Measurements from ENCODE around the gene SMIM36. TPM values are rescaled to one million over a fixed set of nuclear protein-coding genes. Genes with fewer than 3 reads are reported as not detected.
"Not testable (repeated sequence)": the region's sequence is repeated elsewhere in the genome, so short reads cannot be mapped to it uniquely, and the experiment has no call there.

SMIM36 gene
- total RNA-seq, 2 donors from 2014 or later: not detected

DNA sequence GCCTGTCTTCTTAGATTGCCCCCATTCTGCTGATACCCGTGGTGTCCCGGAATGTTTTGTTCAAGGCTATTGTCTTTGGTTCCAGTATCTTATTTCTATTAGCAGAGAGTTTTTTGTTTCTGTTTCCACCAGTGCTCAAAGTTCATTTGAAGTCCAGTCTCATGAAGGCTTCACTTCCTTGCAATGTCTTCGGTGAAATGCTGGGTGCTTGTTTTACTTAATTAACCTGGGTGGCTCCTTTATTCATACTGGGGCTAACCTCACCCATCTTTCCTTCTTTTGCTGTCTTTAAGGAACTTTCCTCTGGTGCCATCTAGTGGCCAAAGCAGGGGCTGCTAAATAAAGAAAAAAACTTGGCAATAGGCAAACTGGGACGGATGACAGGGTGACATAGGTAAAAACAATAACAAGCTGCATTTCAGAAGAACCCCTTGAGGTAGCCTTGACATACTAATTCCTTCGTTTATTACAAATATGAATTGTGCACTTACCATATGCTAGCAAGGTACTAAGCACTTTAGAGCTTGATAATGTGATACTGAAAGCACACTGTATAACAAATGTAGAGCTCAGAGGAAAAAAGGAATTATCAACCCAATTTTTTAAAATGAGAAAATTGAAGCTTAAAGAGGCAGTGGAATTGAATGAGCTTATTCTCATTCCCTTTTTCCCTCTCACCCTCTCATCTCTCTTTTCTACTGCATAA lies 2.8 kb upstream of the SMIM36 start:
- no peaks in the 10 kb centered on the region for H3K9me3 ChIP-seq (ENCODE audit: control insufficient read depth, low read length)
- no peaks in the 10 kb centered on the region for H3K36me3 ChIP-seq (ENCODE audit: control insufficient read depth, insufficient read depth, low read length)
- TF ChIP-seq, protein P1, sequence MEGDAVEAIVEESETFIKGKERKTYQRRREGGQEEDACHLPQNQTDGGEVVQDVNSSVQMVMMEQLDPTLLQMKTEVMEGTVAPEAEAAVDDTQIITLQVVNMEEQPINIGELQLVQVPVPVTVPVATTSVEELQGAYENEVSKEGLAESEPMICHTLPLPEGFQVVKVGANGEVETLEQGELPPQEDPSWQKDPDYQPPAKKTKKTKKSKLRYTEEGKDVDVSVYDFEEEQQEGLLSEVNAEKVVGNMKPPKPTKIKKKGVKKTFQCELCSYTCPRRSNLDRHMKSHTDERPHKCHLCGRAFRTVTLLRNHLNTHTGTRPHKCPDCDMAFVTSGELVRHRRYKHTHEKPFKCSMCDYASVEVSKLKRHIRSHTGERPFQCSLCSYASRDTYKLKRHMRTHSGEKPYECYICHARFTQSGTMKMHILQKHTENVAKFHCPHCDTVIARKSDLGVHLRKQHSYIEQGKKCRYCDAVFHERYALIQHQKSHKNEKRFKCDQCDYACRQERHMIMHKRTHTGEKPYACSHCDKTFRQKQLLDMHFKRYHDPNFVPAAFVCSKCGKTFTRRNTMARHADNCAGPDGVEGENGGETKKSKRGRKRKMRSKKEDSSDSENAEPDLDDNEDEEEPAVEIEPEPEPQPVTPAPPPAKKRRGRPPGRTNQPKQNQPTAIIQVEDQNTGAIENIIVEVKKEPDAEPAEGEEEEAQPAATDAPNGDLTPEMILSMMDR (conservative IDR thresholded peaks at IDR 0.05): peak; percentile 92
- H3K27ac ChIP-seq (ENCODE audit: low read depth, low read length): no peak overlapping the region
- no peaks in the 10 kb centered on the region for H3K27me3 ChIP-seq (ENCODE audit: control insufficient read depth, insufficient read depth, low read length, poor library complexity, severe bottlenecking)
- WGBS, 2 experiments (ENCODE audit: insufficient coverage in 1 of 2, insufficient read length in 1 of 2): 43 to 53% methylated on average over 3 to 5 of the region's 5 CpGs
- H3K9ac ChIP-seq (ENCODE audit: extremely low read depth, low read length, poor library complexity, severe bottlenecking): no peak overlapping the region
- Mint-ChIP-seq H3K4me3 (no peak overlapping the region), H3K4me1 (peaks cover 4% of the 10 kb centered on the region), H3K36me3 (ENCODE audit: low read depth) (no peaks in the 10 kb centered on the region), H3K9me3 (no peaks in the 10 kb centered on the region), H3K27me3 (ENCODE audit: insufficient read depth) (no peaks in the 10 kb centered on the region), H3K27ac (no peak overlapping the region)
- H3K4me3 ChIP-seq (ENCODE audit: low read length): no peak overlapping the region
- DNase-seq: peak; percentile 95
- H3K4me1 ChIP-seq (ENCODE audit: control insufficient read depth, insufficient read depth, low read length): no peaks in the 10 kb centered on the region

DNA sequence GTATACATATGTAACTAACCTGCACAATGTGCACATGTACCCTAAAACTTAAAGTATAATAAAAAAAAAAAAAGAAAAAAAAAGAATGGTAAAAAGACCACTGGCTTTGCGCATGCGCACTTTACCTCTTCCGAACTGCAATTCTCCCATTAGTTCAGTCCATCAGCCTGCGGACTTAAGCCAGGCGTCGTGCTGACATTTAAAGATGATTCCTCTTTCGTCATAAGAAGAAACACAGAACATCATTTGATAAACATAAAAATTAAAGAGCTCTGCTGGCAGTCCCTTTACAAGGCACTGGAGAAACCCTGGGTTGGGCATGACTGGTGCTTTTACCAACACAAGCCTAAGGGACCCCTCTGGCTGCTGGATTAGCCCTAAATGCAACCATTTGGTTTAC lies 3.6 kb downstream of the SMIM36 start:
- not testable (repeated sequence) for H3K27ac Mint-ChIP-seq; H3K36me3 Mint-ChIP-seq (ENCODE audit: low read depth); H3K4me3 Mint-ChIP-seq

DNA sequence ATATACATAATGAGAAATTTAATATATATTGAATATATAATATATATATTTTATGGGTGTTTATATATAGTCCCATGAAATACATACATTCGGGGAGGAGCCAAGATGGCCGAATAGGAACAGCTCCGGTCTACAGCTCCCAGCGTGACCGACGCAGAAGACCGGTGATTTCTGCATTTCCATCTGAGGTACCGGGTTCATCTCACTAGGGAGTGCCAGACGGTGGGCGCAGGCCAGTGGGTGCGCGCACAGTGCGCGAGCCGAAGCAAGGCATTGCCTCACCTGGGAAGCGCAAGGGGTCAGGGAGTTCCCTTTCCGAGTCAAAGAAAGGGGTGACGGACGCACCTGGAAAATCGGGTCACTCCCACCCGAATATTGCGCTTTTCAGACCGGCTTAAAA lies 9.6 kb downstream of the SMIM36 start:
- not testable (repeated sequence) for H3K36me3 Mint-ChIP-seq (ENCODE audit: low read depth); H3K9ac ChIP-seq (ENCODE audit: extremely low read depth, low read length, poor library complexity, severe bottlenecking); H3K4me1 Mint-ChIP-seq; H3K9me3 Mint-ChIP-seq; H3K27ac ChIP-seq (ENCODE audit: low read depth, low read length); H3K27me3 ChIP-seq (ENCODE audit: control insufficient read depth, insufficient read depth, low read length, poor library complexity, severe bottlenecking); H3K27me3 Mint-ChIP-seq (ENCODE audit: insufficient read depth); DNase-seq; H3K9me3 ChIP-seq (ENCODE audit: control insufficient read depth, low read length); H3K4me1 ChIP-seq (ENCODE audit: control insufficient read depth, insufficient read depth, low read length); H3K36me3 ChIP-seq (ENCODE audit: control insufficient read depth, insufficient read depth, low read length); H3K4me3 ChIP-seq (ENCODE audit: low read length)
- H3K27ac Mint-ChIP-seq: peak overlapping the region; percentile 82
- peak overlapping the region; percentile 50 for H3K4me3 Mint-ChIP-seq
- WGBS, 2 experiments (ENCODE audit: insufficient coverage in 1 of 2, insufficient read length in 1 of 2): 95% methylated on average over 4 to 15 of the region's 23 CpGs

More for the DNA sequence above, 3.6 kb downstream of the SMIM36 start:
- not testable (repeated sequence) for H3K27me3 ChIP-seq (ENCODE audit: control insufficient read depth, insufficient read depth, low read length, poor library complexity, severe bottlenecking); H3K27ac ChIP-seq (ENCODE audit: low read depth, low read length); H3K9ac ChIP-seq (ENCODE audit: extremely low read depth, low read length, poor library complexity, severe bottlenecking); H3K36me3 ChIP-seq (ENCODE audit: control insufficient read depth, insufficient read depth, low read length); H3K4me3 ChIP-seq (ENCODE audit: low read length); H3K9me3 ChIP-seq (ENCODE audit: control insufficient read depth, low read length); H3K4me1 ChIP-seq (ENCODE audit: control insufficient read depth, insufficient read depth, low read length); H3K9me3 Mint-ChIP-seq; H3K4me1 Mint-ChIP-seq; H3K27me3 Mint-ChIP-seq (ENCODE audit: insufficient read depth); DNase-seq
- 94% methylated on average over 4 of the region's 7 CpGs; no CpG with 5 or more reads in 1 of the 2 experiments for WGBS, 2 experiments (ENCODE audit: insufficient coverage in 1 of 2, insufficient read length in 1 of 2)

DNA sequence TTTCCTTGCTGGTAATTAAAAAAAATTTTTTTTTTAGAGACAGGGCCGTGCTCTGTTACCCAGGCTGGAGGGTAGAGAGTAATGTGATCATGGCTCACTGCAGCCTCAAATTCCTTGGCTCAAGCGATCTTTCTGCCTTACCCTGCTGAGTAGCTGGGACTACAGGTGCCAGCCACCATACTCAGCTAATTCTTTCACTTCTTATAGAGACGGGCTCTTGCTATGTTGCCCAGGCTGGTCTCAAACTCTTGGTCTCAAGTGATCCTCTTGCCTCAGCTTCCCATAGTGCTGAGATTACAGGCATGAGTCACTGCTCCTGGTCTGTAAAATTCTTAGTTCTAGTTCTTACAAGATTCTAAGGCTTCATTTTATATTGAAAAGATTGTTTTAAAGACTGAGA lies 11.1 kb downstream of the SMIM36 start:
- H3K4me3 ChIP-seq (ENCODE audit: low read length): no peak overlapping the region
- Mint-ChIP-seq H3K27me3 (ENCODE audit: insufficient read depth) (no peaks in the 10 kb centered on the region), H3K4me3 (no peak overlapping the region), H3K36me3 (ENCODE audit: low read depth) (no peaks in the 10 kb centered on the region), H3K27ac (no peak overlapping the region), H3K9me3 (peaks cover 3% of the 10 kb centered on the region), H3K4me1 (no peaks in the 10 kb centered on the region)
- no peak for DNase-seq
- no peaks in the 10 kb centered on the region for H3K36me3 ChIP-seq (ENCODE audit: control insufficient read depth, insufficient read depth, low read length)
- no peak overlapping the region for H3K9ac ChIP-seq (ENCODE audit: extremely low read depth, low read length, poor library complexity, severe bottlenecking)
- no peak overlapping the region for H3K27ac ChIP-seq (ENCODE audit: low read depth, low read length)
- TF ChIP-seq, protein P1 (conservative IDR thresholded peaks at IDR 0.05): no peak
- 81 to 93% methylated on average over 3 of the region's 3 CpGs for WGBS, 2 experiments (ENCODE audit: insufficient coverage in 1 of 2, insufficient read length in 1 of 2)
- H3K9me3 ChIP-seq (ENCODE audit: control insufficient read depth, low read length): no peaks in the 10 kb centered on the region
- H3K4me1 ChIP-seq (ENCODE audit: control insufficient read depth, insufficient read depth, low read length): no peaks in the 10 kb centered on the region
- no peaks in the 10 kb centered on the region for H3K27me3 ChIP-seq (ENCODE audit: control insufficient read depth, insufficient read depth, low read length, poor library complexity, severe bottlenecking)
